HG02938 (cell line): ENCODE data around the gene ARRDC3.
"Not testable (repeated sequence)": the region's sequence is repeated elsewhere in the genome, so short reads cannot be mapped to it uniquely, and the experiment has no call there.

Experiments used
- ATAC-seq: cut with Tn5 transposase; IDR thresholded peaks from one replicate; pipeline ENCODE4 v1.9.1; 2021; ENCODE audit warnings: mild to moderate bottlenecking, moderate library complexity; ENCODE audit not compliant: unreplicated experiment

Gene ARRDC3, protein sequence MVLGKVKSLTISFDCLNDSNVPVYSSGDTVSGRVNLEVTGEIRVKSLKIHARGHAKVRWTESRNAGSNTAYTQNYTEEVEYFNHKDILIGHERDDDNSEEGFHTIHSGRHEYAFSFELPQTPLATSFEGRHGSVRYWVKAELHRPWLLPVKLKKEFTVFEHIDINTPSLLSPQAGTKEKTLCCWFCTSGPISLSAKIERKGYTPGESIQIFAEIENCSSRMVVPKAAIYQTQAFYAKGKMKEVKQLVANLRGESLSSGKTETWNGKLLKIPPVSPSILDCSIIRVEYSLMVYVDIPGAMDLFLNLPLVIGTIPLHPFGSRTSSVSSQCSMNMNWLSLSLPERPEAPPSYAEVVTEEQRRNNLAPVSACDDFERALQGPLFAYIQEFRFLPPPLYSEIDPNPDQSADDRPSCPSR

DNA sequence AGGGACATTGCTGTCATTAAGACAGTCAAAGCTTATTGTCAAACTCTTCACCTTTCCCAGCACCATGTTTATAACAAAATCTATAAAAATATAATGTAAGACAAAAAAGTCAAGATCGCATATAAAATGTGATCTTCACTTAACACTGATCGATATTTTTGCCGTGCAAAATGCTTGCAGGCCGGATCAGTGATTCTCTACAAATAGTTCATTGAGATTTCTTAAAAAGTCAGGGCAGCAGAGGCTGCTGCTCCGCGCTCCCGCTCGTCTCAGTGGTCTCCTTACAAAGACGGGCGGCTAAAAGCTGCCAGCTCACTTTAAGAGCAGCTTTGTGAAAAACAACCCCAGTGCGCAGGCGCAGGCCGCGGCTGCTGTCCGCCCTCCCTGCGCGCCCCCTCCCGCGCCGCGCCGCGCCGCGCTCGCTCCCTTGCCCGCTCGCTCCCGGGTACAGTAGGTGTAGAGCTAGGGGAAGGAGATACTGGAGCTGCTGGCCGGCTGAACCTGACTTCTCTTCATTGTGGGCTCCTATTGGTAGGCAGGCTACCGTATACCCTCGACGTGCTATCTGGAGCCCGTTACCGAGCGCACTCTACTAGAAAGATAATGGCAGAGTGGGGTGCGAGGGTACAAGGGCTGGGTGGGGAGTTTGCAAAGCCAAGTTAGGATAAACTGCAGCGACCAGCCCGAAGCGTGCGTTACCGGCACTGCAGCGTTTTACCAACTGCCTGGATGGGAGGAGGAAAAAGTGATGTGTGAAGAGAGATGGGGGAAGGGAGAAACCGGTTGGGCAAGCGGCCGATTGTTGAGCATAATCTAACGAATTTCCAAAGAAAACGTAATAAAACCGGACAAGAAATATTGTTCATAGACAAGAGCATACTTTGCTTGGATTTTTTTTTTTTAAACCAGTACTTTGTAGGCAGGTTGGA, at the start of gene ARRDC3:
TSS of gene ARRDC3 (minus strand) at position 291 of the 929 bp plus-strand sequence. CDS start at position 66, 225 bp downstream.
- peak; percentile 48 for ATAC-seq

DNA sequence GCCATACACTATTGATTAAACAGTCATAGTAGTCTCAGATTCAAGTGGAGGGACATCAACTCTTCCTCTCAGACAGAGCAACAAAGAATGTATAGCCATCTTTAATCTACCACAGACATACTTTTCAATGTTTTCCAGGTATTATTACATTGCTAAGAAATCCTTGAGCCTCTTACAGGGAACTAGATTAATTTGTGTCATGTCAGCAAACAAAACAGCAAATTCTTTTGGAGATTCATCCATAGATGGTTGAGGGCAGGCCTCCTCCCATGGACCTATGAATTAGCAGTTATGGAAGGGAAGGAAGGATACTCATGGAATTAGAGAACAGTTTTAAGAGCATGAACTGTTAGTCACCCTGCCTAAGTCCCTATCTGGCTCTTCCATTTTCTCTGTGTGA, 47.8 kb upstream of the ARRDC3 start:
- ATAC-seq = no peak

DNA sequence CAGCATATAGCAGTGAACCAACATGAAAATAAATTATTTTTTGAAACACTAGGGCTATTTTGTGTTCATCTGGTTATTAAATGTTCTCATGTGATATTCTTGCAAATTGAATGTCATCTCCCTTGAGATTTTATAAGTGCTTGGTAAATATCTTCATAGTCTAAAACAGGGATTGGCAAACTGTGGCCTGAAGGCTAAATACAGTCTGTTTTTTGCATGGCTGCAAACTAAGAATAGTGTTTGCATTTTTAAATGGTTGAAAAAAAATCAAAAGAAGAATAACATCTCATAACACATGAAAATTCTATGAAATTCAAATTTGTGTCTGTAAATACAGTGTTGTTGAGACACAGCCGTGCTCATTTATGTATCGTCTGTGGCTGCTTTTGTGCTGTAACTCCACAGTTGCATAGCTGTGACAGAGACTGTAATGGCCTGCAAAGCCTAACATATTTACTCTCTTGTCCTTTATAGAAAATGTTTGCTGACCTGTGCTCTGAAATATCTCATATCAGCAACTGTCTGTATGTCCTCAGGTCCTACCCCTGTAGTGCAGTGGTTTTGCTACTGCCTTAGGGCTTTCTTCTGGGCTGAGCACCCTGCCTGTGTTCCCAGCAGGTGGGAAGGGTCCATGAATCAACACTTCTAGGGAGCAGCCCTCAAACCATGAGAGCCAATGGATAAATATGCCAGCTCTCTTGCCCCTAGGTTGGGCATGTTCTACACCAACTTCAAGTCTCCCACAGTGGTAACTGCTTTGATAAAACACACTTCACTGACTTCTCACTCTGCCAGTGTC, 41.7 kb upstream of the ARRDC3 start:
- no peak for ATAC-seq

DNA sequence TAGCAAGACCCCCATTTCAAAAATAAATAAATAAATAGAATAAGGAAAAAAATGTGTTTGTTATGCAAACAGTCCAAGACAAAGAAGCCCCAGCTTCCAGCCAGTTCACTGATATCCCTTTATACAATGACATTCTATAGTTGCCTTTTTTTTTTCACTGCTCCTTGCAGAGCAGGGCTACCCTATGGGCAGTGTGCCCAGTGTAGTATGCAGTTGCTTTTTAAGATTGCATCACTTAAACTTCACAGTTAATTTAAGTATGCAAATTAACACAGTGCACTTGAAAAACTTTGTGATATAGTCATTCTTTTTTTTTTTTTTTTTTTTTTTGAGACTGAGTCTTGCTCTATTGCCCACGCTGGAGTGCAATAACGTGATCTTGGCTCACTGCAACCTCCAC, 40.8 kb upstream of the ARRDC3 start:
- no peak for ATAC-seq

DNA sequence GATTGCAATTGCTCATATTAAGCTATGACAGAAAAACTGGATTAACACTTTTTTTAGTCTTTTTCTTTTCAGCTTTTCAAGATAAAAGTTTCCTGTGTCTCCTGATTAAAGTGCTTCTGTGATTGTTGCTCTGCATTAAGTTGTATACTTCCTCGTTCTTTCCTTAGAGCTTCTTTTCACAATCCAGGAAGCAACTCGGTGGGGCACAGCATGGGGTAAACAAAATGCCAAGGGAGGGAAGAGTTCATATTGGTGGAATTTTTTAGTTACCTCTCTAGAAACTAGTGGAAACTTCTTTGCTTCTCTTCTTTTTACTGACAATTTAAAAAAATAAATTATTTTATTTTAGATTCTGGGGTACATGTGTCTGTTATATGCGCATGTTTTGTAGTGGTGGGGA, 37.8 kb upstream of the ARRDC3 start:
- ATAC-seq = no peak

DNA sequence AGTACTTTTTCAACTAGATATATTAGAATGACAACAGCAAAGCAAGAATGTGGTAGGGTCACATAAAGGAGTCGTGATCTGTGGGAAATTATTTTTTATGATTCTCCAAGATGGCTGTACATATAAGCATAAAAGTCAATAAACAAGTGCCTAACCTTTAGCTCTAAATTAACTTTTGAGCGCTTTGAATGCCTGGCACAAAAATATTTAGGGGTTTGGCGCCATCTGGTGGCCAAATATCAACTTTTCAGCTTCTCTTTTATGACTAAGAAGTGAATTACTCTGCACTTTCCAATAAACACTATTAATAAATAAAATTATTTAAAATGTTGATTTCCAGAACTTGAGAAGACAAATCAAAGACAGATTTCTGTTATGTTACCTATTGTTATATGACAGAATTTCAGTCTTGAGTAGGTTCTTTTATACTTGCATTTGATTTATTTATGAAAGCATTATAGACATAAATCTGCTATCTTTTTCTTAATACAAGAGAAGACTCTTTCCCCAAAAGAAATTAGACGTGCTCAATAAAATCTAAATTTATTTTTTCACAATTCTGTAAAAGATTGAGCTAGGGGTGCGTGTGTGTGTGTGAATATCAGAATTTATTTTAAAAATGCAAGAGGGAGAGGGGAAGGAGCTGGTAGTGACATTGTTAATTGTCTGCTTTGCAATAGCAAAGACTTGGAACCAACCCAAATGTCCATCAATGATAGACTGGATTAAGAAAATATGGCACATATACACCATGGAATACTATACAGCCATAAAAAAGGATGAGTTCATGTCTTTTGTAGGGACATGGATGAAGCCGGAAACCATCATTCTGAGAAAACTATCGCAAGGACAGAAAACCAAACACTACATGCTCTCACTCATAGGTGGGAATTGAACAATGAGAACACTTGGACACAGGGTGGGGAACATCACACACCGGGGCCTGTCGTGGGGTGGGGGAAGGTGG, 36.7 kb upstream of the ARRDC3 start:
- ATAC-seq = no peak

DNA sequence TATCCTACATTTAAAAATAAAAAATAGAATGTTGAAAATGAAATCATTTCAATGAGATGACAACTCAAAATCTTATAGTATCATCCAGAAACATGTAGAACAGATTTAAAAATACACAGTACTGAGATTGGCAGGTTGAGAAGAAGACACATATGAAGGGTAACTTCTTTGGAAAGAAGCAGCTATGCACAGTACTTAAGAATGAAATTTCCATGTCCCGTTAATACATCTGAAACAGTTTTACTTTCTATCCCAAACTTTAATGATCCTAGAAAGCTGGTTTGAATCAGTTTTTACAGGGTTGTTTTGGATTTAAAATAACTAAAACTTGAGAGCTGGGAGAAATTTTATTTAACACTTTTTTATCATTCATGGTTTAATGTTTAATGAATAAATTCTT, 36.0 kb upstream of the ARRDC3 start:
- ATAC-seq = no peak

DNA sequence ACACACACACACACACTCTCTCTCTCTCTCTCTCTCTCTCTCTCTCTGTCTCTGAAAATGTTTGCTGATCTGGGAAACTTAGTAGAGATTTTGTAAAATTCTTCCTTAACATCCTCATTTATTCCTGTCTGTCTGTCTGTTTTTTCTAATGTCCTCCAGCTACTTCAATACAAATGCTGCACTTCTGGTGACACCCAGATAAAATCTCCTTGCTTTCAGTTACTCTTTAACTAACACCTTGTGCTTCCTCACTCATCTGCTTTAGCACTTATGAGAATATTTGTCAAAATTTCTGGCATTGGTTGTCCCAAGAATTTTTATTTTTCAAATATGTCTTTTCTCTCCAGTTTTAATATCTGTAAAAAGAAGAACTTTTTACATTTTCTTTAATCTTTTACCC, 35.0 kb upstream of the ARRDC3 start:
- ATAC-seq = no peak

DNA sequence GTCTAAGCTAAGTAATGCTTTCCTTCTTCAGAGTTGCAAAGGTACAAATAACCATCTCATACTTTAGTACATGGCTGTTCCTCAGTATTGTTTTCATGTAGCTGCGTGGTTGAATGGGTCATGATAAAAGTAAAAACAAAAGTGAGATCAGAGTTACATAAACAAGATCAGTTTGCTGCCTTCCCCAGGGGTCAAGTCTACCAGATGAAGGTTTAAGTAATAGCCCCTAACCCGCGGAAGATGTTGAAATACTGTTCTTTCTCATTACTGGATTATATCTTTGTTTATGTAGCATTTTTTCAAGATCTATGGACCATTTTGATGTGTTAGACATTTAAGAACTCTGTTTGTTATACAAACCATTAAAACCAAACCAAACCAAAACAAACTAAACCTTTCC, 34.1 kb upstream of the ARRDC3 start:
- ATAC-seq = no peak

DNA sequence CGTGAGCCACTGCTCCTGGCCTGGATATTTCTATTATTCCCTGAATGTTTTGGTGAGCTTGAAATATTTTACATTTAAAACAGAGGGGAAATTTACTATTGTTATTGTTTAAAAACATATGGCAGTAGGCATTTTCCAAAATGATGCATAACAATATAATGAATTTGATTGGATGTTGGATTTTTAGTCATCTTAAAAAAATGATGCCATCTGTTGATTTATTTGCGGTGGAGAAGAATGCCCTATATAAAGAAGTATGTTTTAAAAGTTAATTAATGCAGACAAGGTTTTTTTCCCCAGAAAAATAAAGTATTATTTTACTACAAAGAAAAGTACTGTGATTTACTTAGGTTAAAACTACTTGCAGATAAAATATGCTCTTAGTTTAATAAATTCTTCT, 33.4 kb upstream of the ARRDC3 start:
- no peak for ATAC-seq

DNA sequence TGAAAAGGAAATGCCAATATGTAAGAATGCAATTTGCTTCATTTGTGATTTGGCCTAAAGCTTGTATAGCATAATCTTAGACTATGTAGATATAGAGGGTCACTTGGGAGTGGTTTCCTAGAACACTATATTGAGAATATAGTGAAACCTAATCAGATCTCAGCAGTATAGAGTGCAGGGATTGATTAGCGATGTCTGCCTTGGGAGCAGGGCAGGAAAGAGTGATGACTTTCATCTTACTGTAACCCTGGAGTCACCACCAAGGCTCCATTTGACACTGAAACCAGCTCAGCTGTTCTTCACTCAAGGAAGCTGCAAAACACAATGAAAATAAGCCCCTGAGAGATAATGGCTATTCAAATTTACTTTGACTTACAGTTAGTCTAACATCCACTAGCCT, 26.2 kb upstream of the ARRDC3 start:
- no peak for ATAC-seq

DNA sequence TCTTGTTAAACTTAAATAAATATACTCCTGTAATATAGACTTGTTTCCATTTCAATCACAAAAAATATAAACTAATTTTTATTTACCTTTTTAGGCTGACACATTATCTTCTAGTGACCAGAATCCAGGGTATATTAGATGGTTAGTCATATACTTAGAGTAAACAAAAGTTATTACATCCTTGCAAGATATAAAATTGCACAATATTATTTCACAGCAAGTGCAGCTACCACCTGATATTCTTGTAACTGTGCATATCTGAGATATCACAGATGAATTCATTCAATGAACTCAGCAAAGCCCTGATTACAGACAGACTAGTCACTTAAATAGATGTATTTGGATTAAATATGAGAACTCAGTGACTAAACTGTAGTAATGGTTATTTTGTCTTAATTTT, 25.6 kb upstream of the ARRDC3 start:
- ATAC-seq = no peak

DNA sequence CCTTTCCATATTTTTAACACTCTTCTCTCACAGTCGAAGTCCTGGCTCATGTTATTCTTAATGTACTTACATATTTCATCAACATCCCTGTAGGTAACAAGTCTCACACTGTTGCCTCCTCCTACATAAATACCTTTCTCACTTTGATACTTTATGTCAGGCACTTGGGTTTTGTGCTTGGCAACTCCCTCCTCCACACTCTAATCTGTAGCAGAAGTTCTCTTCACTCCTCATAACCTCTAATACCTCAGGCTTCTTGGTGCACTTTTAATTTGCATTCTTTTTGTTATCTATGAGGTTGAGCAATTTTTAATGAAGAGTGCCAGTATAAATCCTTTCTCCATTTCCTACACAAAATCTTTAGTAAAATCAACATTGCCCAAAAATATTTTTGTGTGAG, 24.1 kb upstream of the ARRDC3 start:
- ATAC-seq = no peak

DNA sequence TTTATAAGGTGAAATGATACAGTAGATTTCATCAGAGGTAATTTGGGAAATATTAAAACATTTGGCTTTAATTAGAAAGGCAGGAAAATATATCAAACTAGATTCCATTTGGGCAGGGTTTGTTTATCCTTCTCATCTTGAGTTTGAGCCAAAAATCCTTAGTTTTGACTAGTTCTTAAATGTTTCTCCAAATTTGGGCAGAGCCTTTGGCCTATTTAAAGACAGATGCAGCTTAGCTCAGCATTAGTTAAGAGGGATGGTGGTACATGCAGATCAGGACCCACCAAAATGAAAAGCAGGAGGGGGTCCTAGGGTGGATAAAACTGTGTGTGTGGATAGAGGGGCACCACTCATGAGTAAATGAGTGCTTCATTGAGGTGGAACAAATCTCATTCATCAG, 20.3 kb upstream of the ARRDC3 start:
- no peak for ATAC-seq

DNA sequence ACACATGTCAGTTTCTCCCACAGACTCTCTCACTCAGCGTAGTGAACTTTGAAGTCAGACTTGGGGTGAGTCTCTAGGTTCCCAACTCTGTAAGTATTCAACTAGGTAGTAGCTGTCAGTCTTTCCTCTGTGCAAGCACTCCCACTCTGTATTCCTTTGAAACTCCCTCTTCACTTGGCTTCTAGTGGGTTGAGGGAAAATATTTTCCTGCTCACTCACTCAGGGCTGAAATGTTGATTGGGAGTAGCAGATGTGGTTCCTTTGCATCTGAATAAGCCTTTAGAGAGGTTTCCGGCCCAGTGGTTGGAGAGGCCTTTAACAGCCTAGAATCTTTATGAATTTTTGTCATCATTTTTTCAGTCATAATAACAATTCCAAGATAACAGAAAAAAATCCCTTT, 18.1 kb upstream of the ARRDC3 start:
- no peak for ATAC-seq

DNA sequence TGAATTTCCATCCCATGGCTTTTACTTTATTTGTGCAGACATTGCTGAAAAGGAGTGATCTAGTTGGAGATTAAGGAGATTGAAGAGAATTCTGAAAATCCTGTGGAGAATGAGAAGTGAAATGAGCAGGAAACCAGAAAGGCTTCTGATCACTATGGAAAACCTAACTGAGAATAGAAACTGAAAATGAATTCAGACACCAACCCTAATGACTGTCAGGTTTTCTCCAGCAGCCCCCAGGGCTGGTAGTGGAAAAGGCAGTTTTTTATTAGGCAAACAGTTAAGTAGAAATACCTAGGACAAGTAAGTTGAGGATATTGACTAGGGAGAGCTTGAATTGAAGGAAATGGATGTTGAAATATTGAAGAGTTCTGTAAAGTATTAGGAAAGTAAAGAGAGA, 14.7 kb upstream of the ARRDC3 start:
- ATAC-seq = no peak

DNA sequence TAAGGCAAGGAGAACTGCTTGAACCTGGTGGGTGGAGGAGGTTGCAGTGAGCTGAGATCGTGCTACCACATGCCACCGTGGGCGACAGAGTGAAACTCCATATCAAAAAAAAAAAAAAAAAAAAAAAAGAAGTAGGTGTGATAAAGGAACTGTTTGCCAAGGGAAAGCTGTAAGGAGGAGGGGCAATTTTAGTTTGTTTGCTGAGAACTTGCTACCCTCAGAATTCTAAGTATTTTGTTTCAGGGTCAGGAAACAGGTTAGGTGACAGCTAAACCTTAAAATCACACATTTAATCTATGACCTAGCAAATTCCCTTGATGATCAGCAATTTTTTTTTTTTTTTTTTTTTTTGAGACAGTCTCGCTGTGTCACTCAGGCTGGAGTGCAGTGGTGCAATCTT, 7.2 kb upstream of the ARRDC3 start:
- no peak for ATAC-seq

DNA sequence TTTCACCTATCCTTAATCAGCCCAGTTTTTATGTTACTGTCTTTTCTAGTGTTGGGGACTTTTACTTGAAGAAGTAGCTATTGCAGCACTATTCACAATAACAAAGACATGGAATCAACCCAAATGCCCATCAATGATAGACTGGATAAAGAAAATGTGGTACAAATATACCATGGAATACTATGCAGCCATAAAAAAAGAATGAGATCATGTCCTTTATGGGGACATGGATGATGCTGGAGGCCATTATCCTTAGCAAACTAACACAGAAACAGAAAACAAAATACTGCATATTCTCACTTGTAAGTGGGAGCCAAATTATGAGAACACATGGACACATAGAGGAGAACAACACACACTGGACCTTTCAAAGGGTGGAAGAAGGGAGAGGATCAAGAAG, 6.4 kb upstream of the ARRDC3 start:
- not testable (repeated sequence) for ATAC-seq

DNA sequence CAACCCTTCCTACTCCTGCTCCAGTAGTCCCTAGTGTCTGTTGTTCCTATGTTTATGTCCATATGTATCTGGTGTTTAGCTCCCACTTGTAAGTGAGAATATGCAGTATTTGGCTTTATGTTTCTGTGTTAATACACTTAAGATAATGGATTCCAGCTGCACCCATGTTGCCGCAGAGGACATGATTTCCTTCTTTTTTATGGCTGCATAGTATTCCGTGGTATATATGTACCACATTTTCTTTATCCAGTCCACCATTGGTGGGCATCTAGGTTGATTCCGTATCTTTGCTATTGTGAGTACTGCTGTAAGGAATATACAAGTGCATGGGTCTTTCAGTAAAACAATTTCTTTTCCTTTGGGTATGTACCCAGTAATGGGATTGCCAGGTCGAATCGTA, 5.2 kb upstream of the ARRDC3 start:
- ATAC-seq = no peak

DNA sequence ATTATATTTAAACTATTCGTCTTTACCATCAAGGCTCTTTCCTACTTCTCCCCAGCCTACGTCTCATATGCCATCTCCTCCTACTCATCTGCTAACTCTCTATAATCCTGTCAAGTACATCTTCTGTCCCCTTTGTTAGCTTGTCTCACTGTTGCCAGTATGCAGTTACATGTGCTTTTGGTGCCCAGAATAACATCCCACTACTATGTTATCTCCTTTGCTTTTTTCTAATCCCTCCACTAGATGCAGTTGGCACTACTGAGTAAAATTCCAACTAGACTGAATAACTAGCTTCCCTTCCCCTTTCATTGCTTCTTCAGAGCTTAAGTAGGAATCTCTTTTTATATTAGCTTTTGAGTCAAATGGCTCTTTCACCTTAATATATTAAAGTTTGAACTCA, 3.0 kb upstream of the ARRDC3 start:
- ATAC-seq = no peak
